Naive thymus-derived CD8-positive, alpha-beta T cell (primary cell): ENCODE data around the gene SCMH1. TPM values are rescaled to one million over a fixed set of nuclear protein-coding genes. Genes with fewer than 3 reads are reported as not detected.
A peak's percentile ranks its signal among the peaks of the same experiment; 100 is the strongest.
"Not testable (repeated sequence)": the region's sequence is repeated elsewhere in the genome, so short reads cannot be mapped to it uniquely, and the experiment has no call there.

Source experiments
- ATAC-seq, 2 donors: fragments of 150-1000 bp; cut with Tn5 transposase in 1 of 2; sonication (Bioruptor Pico), chemical (Tn5 transposase) in 1 of 2; 1 replicate in 1 of 2; 2 replicates in 1 of 2; pipeline ENCODE4 v1.10.0; 2021; ENCODE audit warnings: mild to moderate bottlenecking in 2 of 2, moderate library complexity in 2 of 2
- POLR2A ChIA-PET: fragments of 350-600 bp; sonication (Branson Sonifier 250); formaldehyde crosslinking; loops from one replicate; lab custom pipeline; 2021; ENCODE audit warnings: antibody characterized with exemption; lab: Charles Lee
- DNase-seq, 10 donors: peaks; one replicate each; pipeline versions ENCODE4 v3.0.0 to v3.0.0-alpha.2; 2020 to 2022
- H3K27ac Mint-ChIP-seq, 10 donors: one replicate each; pipeline ENCODE4 v1.8.0; 2020 to 2022; ENCODE audit warnings: mild to moderate bottlenecking in 10 of 10, mixed read lengths in 10 of 10, moderate library complexity in 4 of 10, inconsistent platforms in 1 of 10
- H3K27me3 Mint-ChIP-seq, 5 donors: one replicate each; pipeline ENCODE4 v1.8.0; 2021 to 2022; ENCODE audit warnings: mixed read lengths in 5 of 5
- H3K36me3 Mint-ChIP-seq, 3 donors: one replicate each; pipeline ENCODE4 v1.8.0; 2020 to 2022; ENCODE audit warnings: mixed read lengths in 3 of 3, mild to moderate bottlenecking in 2 of 3, inconsistent platforms in 1 of 3
- H3K4me1 Mint-ChIP-seq, 4 donors: one replicate each; pipeline ENCODE4 v1.8.0; 2021 to 2022; ENCODE audit warnings: mixed read lengths in 4 of 4
- H3K4me3 Mint-ChIP-seq, 10 donors: one replicate each; pipeline ENCODE4 v1.8.0; 2020 to 2022; ENCODE audit warnings: mild to moderate bottlenecking in 10 of 10, mixed read lengths in 10 of 10, moderate library complexity in 6 of 10, inconsistent platforms in 1 of 10
- H3K9me3 Mint-ChIP-seq, 9 donors: one replicate each; pipeline ENCODE4 v1.8.0; 2020 to 2022; ENCODE audit warnings: mixed read lengths in 9 of 9, mild to moderate bottlenecking in 3 of 9, inconsistent platforms in 1 of 9, moderate library complexity in 1 of 9
- polyA plus RNA-seq, 3 donors: library from polyadenylated mRNA; unstranded; fragments of 300-500 nt; fragmentation: Illumina TruSeq; gene quantifications; one replicate each; pipeline ENCODE4 v1.2.3, GENCODE V29; 2021
- total RNA-seq, 8 experiments: library from RNA in 2 of 8; stranded (reverse) in 2 of 8; gene quantifications; one replicate each; pipeline ENCODE4 v1.2.3 and lab custom pipeline; 2021 to 2026

The SCMH1 gene
- total and polyA plus RNA-seq, 5 experiments from 2014 or later: 2.5 to 18.1 (median 7.3) TPM

- no peak for ATAC-seq
- no peak overlapping the region for H3K4me3 Mint-ChIP-seq
- H3K9me3 Mint-ChIP-seq: no peaks in the 10 kb centered on the region
- no peak overlapping the region for H3K27ac Mint-ChIP-seq
- H3K36me3 Mint-ChIP-seq: peaks cover 0 to 3% (median 2%) of the 10 kb centered on the region in 3 donors
- peaks cover 9 to 28% (median 14%) of the 10 kb centered on the region in 4 donors for H3K4me1 Mint-ChIP-seq
- no peak for DNase-seq
- POLR2A ChIA-PET: no interaction called here
- no peaks in the 10 kb centered on the region for H3K27me3 Mint-ChIP-seq
These were observed 15.2 kb downstream of the SCMH1 start for GRCh38 chr1:41226815-41227434.

- POLR2A ChIA-PET: no interaction called here
- peaks cover 0 to 5% (median under 1%) of the 10 kb centered on the region in 9 donors for H3K9me3 Mint-ChIP-seq
- no peaks in the 10 kb centered on the region for H3K27me3 Mint-ChIP-seq
- DNase-seq (no peak), ATAC-seq (no peak)
- H3K4me3 Mint-ChIP-seq: no peak overlapping the region
- H3K36me3 Mint-ChIP-seq: peaks cover 2 to 11% (median 8%) of the 10 kb centered on the region in 3 donors
- H3K27ac Mint-ChIP-seq: no peak overlapping the region
- H3K4me1 Mint-ChIP-seq: peaks cover 9 to 31% (median 16%) of the 10 kb centered on the region in 4 donors
These were observed 16.6 kb downstream of the SCMH1 start for GRCh38 chr1:41225495-41225894.

- peaks cover 19 to 39% (median 22%) of the 10 kb centered on the region in 3 donors for H3K36me3 Mint-ChIP-seq
- ATAC-seq (no peak), DNase-seq (no peak)
- peaks cover 7 to 24% (median 13%) of the 10 kb centered on the region in 4 donors for H3K4me1 Mint-ChIP-seq
- peaks cover 0 to 34% (median 10%) of the 10 kb centered on the region in 9 donors for H3K9me3 Mint-ChIP-seq
- H3K27me3 Mint-ChIP-seq: no peaks in the 10 kb centered on the region
- H3K4me3 Mint-ChIP-seq: no peak overlapping the region
- peak overlapping the region in 1 of 10 donors; percentile 14 for H3K27ac Mint-ChIP-seq
- POLR2A ChIA-PET: no interaction called here
These were observed 19.6 kb downstream of the SCMH1 start for GRCh38 chr1:41222496-41222895.

GRCh38 chr1:41221995-41222394, 20.1 kb downstream of the SCMH1 start:
- H3K4me3 Mint-ChIP-seq: no peak overlapping the region
- DNase-seq (no peak), ATAC-seq (no peak)
- POLR2A ChIA-PET: no interaction called here
- H3K9me3 Mint-ChIP-seq: peaks cover 0 to 39% (median 14%) of the 10 kb centered on the region in 9 donors
- H3K27ac Mint-ChIP-seq: peak overlapping the region in 1 of 10 donors; percentile 45
- peaks cover 6 to 19% (median 10%) of the 10 kb centered on the region in 4 donors for H3K4me1 Mint-ChIP-seq
- H3K27me3 Mint-ChIP-seq: no peaks in the 10 kb centered on the region
- H3K36me3 Mint-ChIP-seq: peaks cover 22 to 43% (median 24%) of the 10 kb centered on the region in 3 donors

GRCh38 chr1:41218152-41218551, 24.0 kb downstream of the SCMH1 start:
- H3K36me3 Mint-ChIP-seq: peaks cover 24 to 50% (median 33%) of the 10 kb centered on the region in 3 donors
- no peak overlapping the region for H3K4me3 Mint-ChIP-seq
- peaks cover 0 to 49% (median 16%) of the 10 kb centered on the region in 9 donors for H3K9me3 Mint-ChIP-seq

GRCh38 chr1:41217441-41217840, 24.7 kb downstream of the SCMH1 start:
- ATAC-seq (no peak), DNase-seq (no peak)
- H3K27me3 Mint-ChIP-seq: no peaks in the 10 kb centered on the region
- peaks cover 24 to 50% (median 33%) of the 10 kb centered on the region in 3 donors for H3K36me3 Mint-ChIP-seq
- POLR2A ChIA-PET: no interaction called here
- H3K4me1 Mint-ChIP-seq: peaks cover 0 to 21% (median 11%) of the 10 kb centered on the region in 4 donors
- H3K27ac Mint-ChIP-seq: no peak overlapping the region
- H3K9me3 Mint-ChIP-seq: peaks cover 0 to 49% (median 16%) of the 10 kb centered on the region in 9 donors
- no peak overlapping the region for H3K4me3 Mint-ChIP-seq

More at GRCh38 chr1:41218152-41218551, 24.0 kb downstream of the SCMH1 start:
- no peak for ATAC-seq
- Mint-ChIP-seq H3K4me1 (peaks cover 0 to 25% (median 12%) of the 10 kb centered on the region in 4 donors), H3K27ac (no peak overlapping the region), H3K27me3 (no peaks in the 10 kb centered on the region)
- DNase-seq: no peak
- POLR2A ChIA-PET: no interaction called here

- ATAC-seq (no peak), DNase-seq (no peak)
- no peaks in the 10 kb centered on the region for H3K27me3 Mint-ChIP-seq
- H3K27ac Mint-ChIP-seq: peak overlapping the region in 1 of 10 donors; percentile 3
- H3K4me1 Mint-ChIP-seq: peaks cover 3 to 23% (median 15%) of the 10 kb centered on the region in 4 donors
- H3K36me3 Mint-ChIP-seq: peaks cover 26 to 51% (median 37%) of the 10 kb centered on the region in 3 donors
- no peak overlapping the region for H3K4me3 Mint-ChIP-seq
- POLR2A ChIA-PET: no interaction called here
- H3K9me3 Mint-ChIP-seq: peaks cover 0 to 52% (median 15%) of the 10 kb centered on the region in 9 donors
These were observed 26.5 kb downstream of the SCMH1 start for GRCh38 chr1:41215623-41216022.

- Mint-ChIP-seq H3K27me3 (no peaks in the 10 kb centered on the region), H3K4me1 (peaks cover 10 to 30% (median 24%) of the 10 kb centered on the region in 4 donors), H3K36me3 (peaks cover 22 to 40% (median 26%) of the 10 kb centered on the region in 3 donors), H3K9me3 (peaks cover 0 to 37% (median 15%) of the 10 kb centered on the region in 9 donors), H3K27ac (no peak overlapping the region), H3K4me3 (no peak overlapping the region)
- ATAC-seq: no peak
- POLR2A ChIA-PET: no interaction called here
- no peak for DNase-seq
These were observed 28.8 kb downstream of the SCMH1 start for GRCh38 chr1:41213341-41213740.

GRCh38 chr1:41211608-41212007, 30.5 kb downstream of the SCMH1 start:
- DNase-seq, POLR2A ChIA-PET, H3K27ac Mint-ChIP-seq, H3K4me3 Mint-ChIP-seq, ATAC-seq, H3K27me3 Mint-ChIP-seq: not testable (repeated sequence)
- peaks cover 9 to 29% (median 17%) of the 10 kb centered on the region in 3 donors for H3K36me3 Mint-ChIP-seq
- peaks cover 0 to 26% (median 9%) of the 10 kb centered on the region in 9 donors for H3K9me3 Mint-ChIP-seq
- H3K4me1 Mint-ChIP-seq: peaks cover 12 to 33% (median 27%) of the 10 kb centered on the region in 4 donors

- H3K27me3 Mint-ChIP-seq, H3K27ac Mint-ChIP-seq, POLR2A ChIA-PET, ATAC-seq, H3K4me3 Mint-ChIP-seq, DNase-seq: not testable (repeated sequence)
- Mint-ChIP-seq H3K9me3 (peaks cover 8 to 38% (median 22%) of the 10 kb centered on the region in 9 donors), H3K4me1 (peaks cover 18 to 32% (median 25%) of the 10 kb centered on the region in 4 donors), H3K36me3 (peaks cover 22 to 50% (median 31%) of the 10 kb centered on the region in 3 donors)
These were observed 35.1 kb downstream of the SCMH1 start for GRCh38 chr1:41207053-41207452.

- POLR2A ChIA-PET: interaction anchor here (0.6 kb wide), 1 partner anchor 70 kb away, joined by 3 read pairs; no protein-coding TSS in a partner anchor
- Mint-ChIP-seq H3K4me1 (peaks cover 2 to 13% (median 5%) of the 10 kb centered on the region in 4 donors), H3K9me3 (peaks cover 0 to 14% (median 11%) of the 10 kb centered on the region in 9 donors), H3K4me3 (no peak overlapping the region), H3K27me3 (no peaks in the 10 kb centered on the region), H3K27ac (no peak overlapping the region), H3K36me3 (peaks cover 9 to 31% (median 12%) of the 10 kb centered on the region in 3 donors)
- DNase-seq: no peak
- ATAC-seq: no peak
These were observed 41.4 kb downstream of the SCMH1 start for GRCh38 chr1:41200728-41201127.

- no peak for DNase-seq
- Mint-ChIP-seq H3K4me3 (no peak overlapping the region), H3K27me3 (no peaks in the 10 kb centered on the region), H3K4me1 (peaks cover 2 to 13% (median 3%) of the 10 kb centered on the region in 4 donors), H3K9me3 (peaks cover 0 to 11% (median 8%) of the 10 kb centered on the region in 9 donors), H3K36me3 (peaks cover 7 to 25% (median 8%) of the 10 kb centered on the region in 3 donors), H3K27ac (no peak overlapping the region)
- no peak for ATAC-seq
- POLR2A ChIA-PET: no interaction called here
These were observed 42.7 kb downstream of the SCMH1 start for GRCh38 chr1:41199375-41199774.
